HepG2 (cell line): ENCODE results near the gene NEU1. TPM values are rescaled to one million over a fixed set of nuclear protein-coding genes. Genes with fewer than 3 reads are reported as not detected.
A peak's percentile ranks its signal among the peaks of the same experiment; 100 is the strongest.

Experiments used
- GFI1 ChIP-seq: sonication (generic); formaldehyde crosslinking; IDR thresholded peaks from 2 replicates; pipeline ENCODE4 v1.5.0; 2020; ENCODE audit warnings: missing genetic modification reagents, mild to moderate bottlenecking, borderline replicate concordance
- JUND ChIP-seq: sonication (generic); formaldehyde crosslinking; IDR thresholded peaks from 2 replicates; pipeline ENCODE4 v1.8.0; 2022; ENCODE audit warnings: mild to moderate bottlenecking, missing genetic modification reagents
- KDM6A ChIP-seq: IDR thresholded peaks from 2 replicates; pipeline ENCODE4 v1.6.1; 2016; ENCODE audit warnings: low read depth
- KMT2B ChIP-seq: IDR thresholded peaks from 2 replicates; pipeline ENCODE4 v1.6.1; 2016; ENCODE audit warnings: missing genetic modification reagents, missing compliant biosample characterization
- MIER2 ChIP-seq: IDR thresholded peaks from 2 replicates; pipeline ENCODE4 v1.6.1; 2016; ENCODE audit warnings: missing biosample characterization, missing genetic modification reagents
- NRL ChIP-seq: sonication (generic); formaldehyde crosslinking; IDR thresholded peaks from 2 replicates; pipeline ENCODE4 v1.5.0; 2020; ENCODE audit warnings: missing genetic modification reagents, mild to moderate bottlenecking, moderate library complexity, borderline replicate concordance
- RARA ChIP-seq: IDR thresholded peaks from 2 replicates; pipeline ENCODE4 v1.6.1; 2016; ENCODE audit warnings: missing genetic modification reagents, missing compliant biosample characterization
- RBFOX2 ChIP-seq: fragments of 200-400 bp; formaldehyde crosslinking; IDR thresholded peaks from 2 replicates; pipeline ENCODE4 v1.6.1; 2017; ENCODE audit warnings: low read depth, mild to moderate bottlenecking, low read length
- REPIN1 ChIP-seq: sonication (generic); formaldehyde crosslinking; IDR thresholded peaks from 2 replicates; pipeline ENCODE4 v1.8.0; 2022; ENCODE audit warnings: missing genetic modification reagents, low read depth, mild to moderate bottlenecking, borderline replicate concordance
- SKI ChIP-seq: fragments of 450-650 bp; IDR thresholded peaks from one replicate; pipeline ENCODE4 v1.6.1; 2018; ENCODE audit warnings: mild to moderate bottlenecking; ENCODE audit not compliant: partially characterized antibody
- ZNF292 ChIP-seq: sonication (generic); formaldehyde crosslinking; IDR thresholded peaks from 2 replicates; pipeline ENCODE4 v1.8.1; 2022; ENCODE audit warnings: mild to moderate bottlenecking, low read depth, missing genetic modification reagents, borderline replicate concordance
- ZNF34 ChIP-seq: sonication (generic); formaldehyde crosslinking; IDR thresholded peaks from 2 replicates; pipeline ENCODE4 v1.4.0; 2020; ENCODE audit warnings: mild to moderate bottlenecking, missing genetic modification reagents, borderline replicate concordance
- ZNF383 ChIP-seq: sonication (generic); formaldehyde crosslinking; IDR thresholded peaks from 2 replicates; pipeline ENCODE4 v1.4.0; 2020; ENCODE audit warnings: missing genetic modification reagents, mild to moderate bottlenecking, borderline replicate concordance
- polyA plus RNA-seq, 8 experiments: library from polyadenylated mRNA; depleted of rRNA in 3 of 8; stranded (reverse) in 7 of 8; unstranded in 1 of 8; fragments of >200 nt; fragmentation: Illumina TruSeq in 4 of 8; extraction: Trizol in 4 of 8; gene quantifications; 2 replicates each; pipeline versions ENCODE4 v1.2.1 to v1.2.3, GENCODE V29; 2011 to 2016; ENCODE audit warnings: low read depth in 4 of 8, missing spikeins in 1 of 8, mixed read lengths in 1 of 8; ENCODE audit not compliant: insufficient read depth in 1 of 8
- total RNA-seq, 5 experiments: library from RNA; depleted of rRNA; stranded (reverse); fragments of >200 nt; fragmentation: Illumina TruSeq; extraction: Trizol; gene quantifications; 2 replicates each; pipeline ENCODE4 v1.2.3, GENCODE V29; 2016; ENCODE audit warnings: low read depth in 1 of 5
- TF ChIP-seq, protein P1 (sequence below): IDR thresholded peaks from 2 replicates; pipeline ENCODE4 v1.4.0; 2020; ENCODE audit warnings: mild to moderate bottlenecking, missing genetic modification reagents
- TF ChIP-seq, protein P2 (sequence below): sonication (generic); formaldehyde crosslinking; IDR thresholded peaks from 2 replicates; pipeline ENCODE4 v1.4.0; 2020; ENCODE audit warnings: missing genetic modification reagents, borderline replicate concordance
- TF ChIP-seq, protein P3 (sequence below): IDR thresholded peaks from 2 replicates; pipeline ENCODE4 v1.6.1; 2012; ENCODE audit warnings: inconsistent platforms
- TF ChIP-seq, protein P4 (sequence below): sonication (generic); formaldehyde crosslinking; IDR thresholded peaks from 2 replicates; pipeline ENCODE4 v1.8.0; 2022; ENCODE audit warnings: missing genetic modification reagents, mild to moderate bottlenecking, inconsistent platforms, borderline replicate concordance
- TF ChIP-seq, protein P5 (sequence below): sonication (generic); formaldehyde crosslinking; IDR thresholded peaks from 2 replicates; pipeline ENCODE4 v1.5.1; 2020; ENCODE audit warnings: mild to moderate bottlenecking, missing genetic modification reagents, moderate library complexity

The NEU1 gene
- total and polyA plus RNA-seq, 2 of the 13 experiments (the other 11 are each of a cell fraction or from before 2014, with no cell fraction given): 215 to 297 TPM

DNA sequence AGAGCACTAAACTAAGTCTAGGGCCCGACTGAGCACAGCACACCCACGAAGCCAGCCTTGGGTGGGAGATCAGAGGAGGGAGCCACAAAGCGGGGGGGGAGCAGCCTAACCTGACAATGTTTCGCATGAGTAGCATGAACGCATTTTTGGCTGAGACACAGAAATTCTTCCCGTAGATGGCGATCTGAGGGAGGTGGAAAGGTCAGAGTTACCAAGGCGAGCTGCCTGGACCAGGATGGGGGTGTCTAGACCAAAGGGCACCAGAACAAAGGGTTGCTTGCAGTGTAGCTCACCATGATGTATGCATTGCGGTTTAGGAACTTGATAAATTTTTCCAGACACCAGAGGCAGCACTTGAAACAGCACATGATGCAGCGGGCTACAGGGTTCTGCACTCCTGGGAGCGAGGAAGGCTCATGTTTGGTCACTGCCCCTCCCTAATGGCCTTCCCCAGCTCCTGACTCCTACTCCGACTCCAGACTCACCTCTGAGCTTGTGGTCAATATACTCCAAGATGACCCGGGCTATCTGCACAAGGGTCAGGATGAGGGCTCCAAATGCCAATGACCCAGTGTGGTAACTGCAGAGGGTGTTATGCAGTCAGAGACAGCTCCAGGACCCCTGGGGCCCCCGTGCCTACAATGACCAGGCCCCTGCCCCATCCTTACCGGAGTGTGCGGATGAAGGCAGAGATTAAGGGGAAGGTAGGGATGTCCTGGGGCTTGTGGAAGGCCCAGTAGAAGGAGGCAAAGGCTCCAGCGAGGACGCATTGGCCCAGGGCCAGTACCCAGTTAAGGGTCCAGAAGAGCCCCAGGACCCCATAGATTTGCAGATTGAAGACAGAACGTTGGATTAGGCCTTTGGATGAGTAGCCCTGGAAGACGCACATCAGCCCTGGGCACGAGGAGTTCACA is 2.8 kb upstream of the NEU1 start (continued):
- TF ChIP-seq, protein P1, sequence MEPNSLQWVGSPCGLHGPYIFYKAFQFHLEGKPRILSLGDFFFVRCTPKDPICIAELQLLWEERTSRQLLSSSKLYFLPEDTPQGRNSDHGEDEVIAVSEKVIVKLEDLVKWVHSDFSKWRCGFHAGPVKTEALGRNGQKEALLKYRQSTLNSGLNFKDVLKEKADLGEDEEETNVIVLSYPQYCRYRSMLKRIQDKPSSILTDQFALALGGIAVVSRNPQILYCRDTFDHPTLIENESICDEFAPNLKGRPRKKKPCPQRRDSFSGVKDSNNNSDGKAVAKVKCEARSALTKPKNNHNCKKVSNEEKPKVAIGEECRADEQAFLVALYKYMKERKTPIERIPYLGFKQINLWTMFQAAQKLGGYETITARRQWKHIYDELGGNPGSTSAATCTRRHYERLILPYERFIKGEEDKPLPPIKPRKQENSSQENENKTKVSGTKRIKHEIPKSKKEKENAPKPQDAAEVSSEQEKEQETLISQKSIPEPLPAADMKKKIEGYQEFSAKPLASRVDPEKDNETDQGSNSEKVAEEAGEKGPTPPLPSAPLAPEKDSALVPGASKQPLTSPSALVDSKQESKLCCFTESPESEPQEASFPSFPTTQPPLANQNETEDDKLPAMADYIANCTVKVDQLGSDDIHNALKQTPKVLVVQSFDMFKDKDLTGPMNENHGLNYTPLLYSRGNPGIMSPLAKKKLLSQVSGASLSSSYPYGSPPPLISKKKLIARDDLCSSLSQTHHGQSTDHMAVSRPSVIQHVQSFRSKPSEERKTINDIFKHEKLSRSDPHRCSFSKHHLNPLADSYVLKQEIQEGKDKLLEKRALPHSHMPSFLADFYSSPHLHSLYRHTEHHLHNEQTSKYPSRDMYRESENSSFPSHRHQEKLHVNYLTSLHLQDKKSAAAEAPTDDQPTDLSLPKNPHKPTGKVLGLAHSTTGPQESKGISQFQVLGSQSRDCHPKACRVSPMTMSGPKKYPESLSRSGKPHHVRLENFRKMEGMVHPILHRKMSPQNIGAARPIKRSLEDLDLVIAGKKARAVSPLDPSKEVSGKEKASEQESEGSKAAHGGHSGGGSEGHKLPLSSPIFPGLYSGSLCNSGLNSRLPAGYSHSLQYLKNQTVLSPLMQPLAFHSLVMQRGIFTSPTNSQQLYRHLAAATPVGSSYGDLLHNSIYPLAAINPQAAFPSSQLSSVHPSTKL (CRISPR knock-in tag): peak; percentile 96
- TF ChIP-seq ZNF383 (CRISPR knock-in tag) (peak; percentile 64; the same call in 1 of the 2 replicates), JUND (CRISPR knock-in tag) (peak; percentile 40; the same call in 1 of the 2 replicates), MIER2 (peak; percentile 62; the same call in 1 of the 2 replicates), RBFOX2 (peak; percentile 58), REPIN1 (peak; percentile 90; the same call in 1 of the 2 replicates), GFI1 (CRISPR knock-in tag) (no peak; the same call in 1 of the 2 replicates), RARA (CRISPR knock-in tag) (peak; percentile 94), KMT2B (CRISPR knock-in tag) (peak; percentile 40; the same call in 1 of the 2 replicates), ZNF34 (no peak), SKI (peak; percentile 96), ZNF292 (CRISPR knock-in tag) (peak; percentile 87), NRL (CRISPR knock-in tag) (no peak; the same call in 1 of the 2 replicates), KDM6A (CRISPR knock-in tag) (peak; percentile 90)
- TF ChIP-seq, protein P2, sequence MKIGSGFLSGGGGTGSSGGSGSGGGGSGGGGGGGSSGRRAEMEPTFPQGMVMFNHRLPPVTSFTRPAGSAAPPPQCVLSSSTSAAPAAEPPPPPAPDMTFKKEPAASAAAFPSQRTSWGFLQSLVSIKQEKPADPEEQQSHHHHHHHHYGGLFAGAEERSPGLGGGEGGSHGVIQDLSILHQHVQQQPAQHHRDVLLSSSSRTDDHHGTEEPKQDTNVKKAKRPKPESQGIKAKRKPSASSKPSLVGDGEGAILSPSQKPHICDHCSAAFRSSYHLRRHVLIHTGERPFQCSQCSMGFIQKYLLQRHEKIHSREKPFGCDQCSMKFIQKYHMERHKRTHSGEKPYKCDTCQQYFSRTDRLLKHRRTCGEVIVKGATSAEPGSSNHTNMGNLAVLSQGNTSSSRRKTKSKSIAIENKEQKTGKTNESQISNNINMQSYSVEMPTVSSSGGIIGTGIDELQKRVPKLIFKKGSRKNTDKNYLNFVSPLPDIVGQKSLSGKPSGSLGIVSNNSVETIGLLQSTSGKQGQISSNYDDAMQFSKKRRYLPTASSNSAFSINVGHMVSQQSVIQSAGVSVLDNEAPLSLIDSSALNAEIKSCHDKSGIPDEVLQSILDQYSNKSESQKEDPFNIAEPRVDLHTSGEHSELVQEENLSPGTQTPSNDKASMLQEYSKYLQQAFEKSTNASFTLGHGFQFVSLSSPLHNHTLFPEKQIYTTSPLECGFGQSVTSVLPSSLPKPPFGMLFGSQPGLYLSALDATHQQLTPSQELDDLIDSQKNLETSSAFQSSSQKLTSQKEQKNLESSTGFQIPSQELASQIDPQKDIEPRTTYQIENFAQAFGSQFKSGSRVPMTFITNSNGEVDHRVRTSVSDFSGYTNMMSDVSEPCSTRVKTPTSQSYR (CRISPR knock-in tag): peak; percentile 92
- TF ChIP-seq, protein P3, sequence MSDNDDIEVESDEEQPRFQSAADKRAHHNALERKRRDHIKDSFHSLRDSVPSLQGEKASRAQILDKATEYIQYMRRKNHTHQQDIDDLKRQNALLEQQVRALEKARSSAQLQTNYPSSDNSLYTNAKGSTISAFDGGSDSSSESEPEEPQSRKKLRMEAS: peak; percentile 89
- TF ChIP-seq, protein P4, sequence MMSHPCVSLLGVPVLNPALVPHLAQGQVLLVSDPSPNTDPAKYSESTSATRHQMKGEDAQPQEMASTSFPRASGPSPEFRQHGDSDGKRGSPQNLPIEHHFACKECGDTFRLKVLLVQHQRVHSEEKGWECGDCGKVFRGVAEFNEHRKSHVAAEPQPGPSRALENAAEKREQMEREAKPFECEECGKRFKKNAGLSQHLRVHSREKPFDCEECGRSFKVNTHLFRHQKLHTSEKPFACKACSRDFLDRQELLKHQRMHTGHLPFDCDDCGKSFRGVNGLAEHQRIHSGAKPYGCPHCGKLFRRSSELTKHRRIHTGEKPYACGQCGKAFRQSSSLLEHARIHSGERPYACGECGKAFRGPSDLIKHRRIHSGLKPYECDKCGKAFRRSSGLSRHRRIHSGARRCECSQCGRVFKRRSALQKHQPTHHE (CRISPR knock-in tag): 0 out of 2 replicates have a peak, but pooled peaks have one; percentile 71
- TF ChIP-seq, protein P5, sequence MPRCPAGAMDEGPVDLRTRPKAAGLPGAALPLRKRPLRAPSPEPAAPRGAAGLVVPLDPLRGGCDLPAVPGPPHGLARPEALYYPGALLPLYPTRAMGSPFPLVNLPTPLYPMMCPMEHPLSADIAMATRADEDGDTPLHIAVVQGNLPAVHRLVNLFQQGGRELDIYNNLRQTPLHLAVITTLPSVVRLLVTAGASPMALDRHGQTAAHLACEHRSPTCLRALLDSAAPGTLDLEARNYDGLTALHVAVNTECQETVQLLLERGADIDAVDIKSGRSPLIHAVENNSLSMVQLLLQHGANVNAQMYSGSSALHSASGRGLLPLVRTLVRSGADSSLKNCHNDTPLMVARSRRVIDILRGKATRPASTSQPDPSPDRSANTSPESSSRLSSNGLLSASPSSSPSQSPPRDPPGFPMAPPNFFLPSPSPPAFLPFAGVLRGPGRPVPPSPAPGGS (CRISPR knock-in tag): peak; percentile 71; the same call in 1 of the 2 replicates
